Epithelial cell of proximal tubule (primary cell): ENCODE measurements around the gene IL32. TPM values are rescaled to one million over a fixed set of nuclear protein-coding genes. Genes with fewer than 3 reads are reported as not detected.
"Not testable (repeated sequence)": the region's sequence is repeated elsewhere in the genome, so short reads cannot be mapped to it uniquely, and the experiment has no call there.

Source experiments
- DNase-seq: peaks from one replicate; pipeline ENCODE4 v3.0.0-alpha.2; 2011; ENCODE audit warnings: low read depth
- H3K4me3 ChIP-seq: 2 replicates; pipeline ENCODE4 v1.5.1; 2011; ENCODE audit warnings: low read depth, mild to moderate bottlenecking, low read length
- total RNA-seq: library from RNA; depleted of rRNA; stranded (reverse); fragments of >200 nt; gene quantifications from 2 replicates; pipeline ENCODE4 v1.2.3, GENCODE V29; 2015
- TF ChIP-seq, protein P1 (sequence below): conservative IDR thresholded peaks from 2 replicates; pipeline ENCODE4 v1.5.1; 2012; ENCODE audit warnings: low read depth, mild to moderate bottlenecking, low read length

IL32 gene
- total RNA-seq, 1 donor from 2014 or later, result 747 TPM

DNA sequence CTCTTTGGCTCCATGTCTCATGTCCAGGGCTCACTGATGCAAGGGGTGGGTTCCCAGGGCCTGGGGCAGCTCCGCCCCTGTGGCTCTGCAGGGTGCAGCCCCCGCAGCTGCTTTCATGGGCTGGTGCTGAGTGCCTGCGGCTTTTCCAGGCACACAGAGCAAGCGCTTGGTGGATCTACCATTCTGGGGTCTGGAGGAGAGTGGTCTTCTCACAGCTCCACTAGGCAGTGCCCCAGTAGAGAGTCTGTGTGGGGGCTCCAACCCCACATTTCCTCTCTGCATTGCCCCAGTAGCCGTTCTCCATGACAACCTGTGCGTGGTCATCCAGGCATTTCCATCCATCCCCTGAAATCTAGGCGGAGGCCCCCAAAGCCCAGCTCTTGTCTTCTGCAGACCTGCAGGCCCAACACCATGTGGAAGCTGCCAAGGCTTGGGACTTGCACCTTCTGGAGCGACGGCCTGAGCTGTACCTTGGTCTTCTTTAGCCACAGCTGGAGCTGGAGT is 5.2 kb downstream of the IL32 start:
- DNase-seq, result no peak
- no peak overlapping the region for H3K4me3 ChIP-seq
- TF ChIP-seq, protein P1, sequence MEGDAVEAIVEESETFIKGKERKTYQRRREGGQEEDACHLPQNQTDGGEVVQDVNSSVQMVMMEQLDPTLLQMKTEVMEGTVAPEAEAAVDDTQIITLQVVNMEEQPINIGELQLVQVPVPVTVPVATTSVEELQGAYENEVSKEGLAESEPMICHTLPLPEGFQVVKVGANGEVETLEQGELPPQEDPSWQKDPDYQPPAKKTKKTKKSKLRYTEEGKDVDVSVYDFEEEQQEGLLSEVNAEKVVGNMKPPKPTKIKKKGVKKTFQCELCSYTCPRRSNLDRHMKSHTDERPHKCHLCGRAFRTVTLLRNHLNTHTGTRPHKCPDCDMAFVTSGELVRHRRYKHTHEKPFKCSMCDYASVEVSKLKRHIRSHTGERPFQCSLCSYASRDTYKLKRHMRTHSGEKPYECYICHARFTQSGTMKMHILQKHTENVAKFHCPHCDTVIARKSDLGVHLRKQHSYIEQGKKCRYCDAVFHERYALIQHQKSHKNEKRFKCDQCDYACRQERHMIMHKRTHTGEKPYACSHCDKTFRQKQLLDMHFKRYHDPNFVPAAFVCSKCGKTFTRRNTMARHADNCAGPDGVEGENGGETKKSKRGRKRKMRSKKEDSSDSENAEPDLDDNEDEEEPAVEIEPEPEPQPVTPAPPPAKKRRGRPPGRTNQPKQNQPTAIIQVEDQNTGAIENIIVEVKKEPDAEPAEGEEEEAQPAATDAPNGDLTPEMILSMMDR, result no peak

DNA sequence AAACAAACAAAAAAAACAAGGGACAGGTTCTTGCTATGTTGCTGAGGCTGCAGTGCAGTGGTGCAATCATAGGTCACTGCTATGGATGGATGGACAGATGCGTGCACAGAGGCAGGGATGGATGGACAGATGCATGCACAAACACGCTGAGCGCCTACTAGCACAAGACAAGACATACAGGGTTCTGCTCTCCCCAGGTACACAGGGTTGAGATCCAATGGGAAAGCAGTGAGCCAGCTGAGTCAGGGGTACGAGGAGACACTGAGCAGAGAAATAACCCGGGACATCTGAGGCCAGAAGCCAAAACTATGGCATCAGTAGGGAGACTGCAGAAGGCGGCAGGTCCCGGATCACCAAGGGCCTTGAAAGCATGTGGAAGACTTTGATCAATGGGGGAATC is 6.2 kb downstream of the IL32 start:
- no peak for DNase-seq
- no peak overlapping the region for H3K4me3 ChIP-seq
- TF ChIP-seq, protein P1, result no peak

DNA sequence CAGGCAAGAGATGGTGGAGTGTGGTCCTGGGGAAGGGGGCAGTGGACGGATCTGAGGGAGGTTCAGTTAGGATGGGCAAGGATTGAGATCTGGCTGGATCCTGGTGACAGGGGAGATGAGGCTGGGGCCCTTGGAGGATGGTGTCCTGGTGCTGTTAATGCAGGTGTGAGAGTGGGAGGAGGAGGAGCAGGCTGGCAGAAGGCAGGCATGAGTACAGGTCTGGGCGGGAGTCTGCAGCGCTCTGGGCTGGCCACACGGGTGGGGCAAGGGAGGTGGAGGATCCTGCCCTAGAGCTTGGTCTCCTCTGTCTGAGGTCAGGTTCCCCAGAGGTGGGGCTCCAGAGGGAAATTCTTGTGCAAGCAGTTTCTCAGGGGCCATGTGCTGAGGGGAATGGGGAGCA is 6.7 kb downstream of the IL32 start:
- not testable (repeated sequence) for DNase-seq, H3K4me3 ChIP-seq

DNA sequence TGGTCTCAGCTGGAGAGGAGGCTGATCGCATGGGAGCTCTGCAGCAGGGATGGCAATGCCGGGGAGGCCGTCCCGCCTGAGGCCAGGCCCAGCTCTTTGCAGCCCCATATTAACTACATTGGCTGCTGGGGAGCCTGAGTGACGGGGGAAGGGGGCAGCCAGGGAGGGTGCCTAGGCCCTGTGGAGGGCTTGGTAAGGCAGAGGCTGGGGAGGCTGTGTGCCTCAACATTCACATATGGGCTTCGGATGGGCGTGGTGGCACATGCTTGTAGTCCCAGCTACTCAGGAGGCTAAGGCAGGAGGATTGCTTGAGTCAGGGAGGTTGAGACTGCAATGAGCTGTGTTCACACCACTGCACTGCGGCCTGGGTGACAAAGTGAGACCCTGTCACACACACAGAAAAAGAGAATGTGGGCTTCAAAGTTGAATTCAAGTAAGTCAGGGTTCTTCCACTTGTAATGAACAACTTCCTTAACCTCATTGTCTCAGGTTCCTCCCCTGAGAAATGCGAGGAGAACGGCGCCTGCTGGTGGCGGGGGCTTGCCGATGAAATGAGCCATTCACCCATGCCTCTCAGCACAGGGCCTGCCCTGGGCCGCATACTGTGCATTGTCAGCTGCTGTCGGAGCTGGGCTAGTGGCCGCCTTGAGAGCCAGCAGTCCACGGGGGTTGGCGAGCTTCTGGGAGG is 7.3 kb downstream of the IL32 start:
- not testable (repeated sequence) for DNase-seq, H3K4me3 ChIP-seq

DNA sequence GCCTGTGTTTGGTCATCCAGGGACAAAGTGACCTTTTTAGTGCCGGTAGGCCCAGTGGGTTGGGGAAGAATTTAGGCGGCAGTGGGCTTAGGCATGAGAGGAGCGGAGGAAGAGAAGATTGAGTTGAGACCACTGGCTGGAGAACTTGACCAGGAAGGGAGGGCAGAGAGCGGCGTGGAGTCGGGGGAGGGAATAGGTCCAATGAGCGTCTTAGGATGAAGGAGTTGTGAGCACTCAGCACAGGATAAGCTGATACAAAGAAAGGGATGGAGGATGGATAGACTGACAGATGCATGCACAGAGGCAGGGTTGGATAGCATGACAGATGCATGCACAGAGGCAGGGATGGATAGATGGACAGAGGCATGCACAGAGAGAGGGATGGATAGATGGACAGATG is 8.0 kb downstream of the IL32 start:
- H3K4me3 ChIP-seq, result no peak overlapping the region
- DNase-seq, result no peak
- TF ChIP-seq, protein P1, result no peak

DNA sequence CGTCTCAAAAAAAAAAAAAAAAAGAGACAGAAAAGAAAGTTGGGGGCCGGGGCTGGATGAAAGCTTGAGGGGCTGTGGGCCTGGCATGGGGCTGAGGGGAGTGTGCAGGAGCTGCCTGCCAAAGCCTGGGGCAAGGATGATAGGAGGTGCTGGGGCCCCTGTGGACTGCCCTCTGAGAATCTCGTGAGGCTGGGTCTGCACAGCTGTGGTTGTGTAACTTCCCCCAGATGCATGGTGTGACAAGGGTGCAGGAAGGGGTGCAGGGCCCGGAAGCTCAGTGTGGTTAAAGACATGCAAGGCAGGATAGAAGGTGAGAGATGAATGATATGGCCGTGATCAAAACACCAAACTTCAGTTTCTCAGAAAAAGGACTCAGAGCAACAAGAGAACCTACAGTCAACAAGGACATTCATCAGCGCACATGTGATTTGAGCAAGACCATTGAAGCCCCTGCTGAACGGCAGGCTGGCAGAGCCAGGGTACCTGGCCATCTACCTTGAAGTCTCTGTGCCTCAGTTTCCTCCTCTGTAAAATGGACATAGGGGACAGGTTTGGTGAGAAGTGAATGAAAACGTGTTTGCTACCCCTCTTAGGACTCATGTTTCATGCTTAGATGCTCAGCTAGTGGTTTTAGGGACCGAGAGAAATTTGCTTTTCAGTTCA is 9.6 kb downstream of the IL32 start:
- H3K4me3 ChIP-seq, result no peak overlapping the region
- TF ChIP-seq, protein P1, result no peak
- DNase-seq, result no peak

DNA sequence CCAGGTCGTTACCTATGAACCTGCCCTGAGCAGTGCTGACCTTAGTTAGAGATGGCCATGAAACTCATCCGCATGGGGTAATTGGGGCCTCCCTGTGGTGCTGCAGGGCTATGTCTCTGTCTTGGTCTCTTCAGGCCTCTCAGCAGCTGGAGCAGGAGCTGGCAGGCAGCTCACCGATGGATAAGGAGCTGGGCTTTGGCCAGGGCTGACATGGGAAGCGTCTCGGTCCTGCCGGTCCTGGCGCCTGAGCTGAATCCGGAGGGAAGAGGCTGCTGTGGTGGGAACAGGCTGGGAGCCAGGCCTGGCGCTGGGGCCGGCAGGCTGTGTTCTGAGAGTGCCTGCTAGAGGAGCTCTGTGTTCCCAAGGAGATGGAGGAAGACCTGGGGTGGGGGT is 10.1 kb downstream of the IL32 start:
- no peak for DNase-seq
- TF ChIP-seq, protein P1, result no peak
- H3K4me3 ChIP-seq, result no peak overlapping the region

DNA sequence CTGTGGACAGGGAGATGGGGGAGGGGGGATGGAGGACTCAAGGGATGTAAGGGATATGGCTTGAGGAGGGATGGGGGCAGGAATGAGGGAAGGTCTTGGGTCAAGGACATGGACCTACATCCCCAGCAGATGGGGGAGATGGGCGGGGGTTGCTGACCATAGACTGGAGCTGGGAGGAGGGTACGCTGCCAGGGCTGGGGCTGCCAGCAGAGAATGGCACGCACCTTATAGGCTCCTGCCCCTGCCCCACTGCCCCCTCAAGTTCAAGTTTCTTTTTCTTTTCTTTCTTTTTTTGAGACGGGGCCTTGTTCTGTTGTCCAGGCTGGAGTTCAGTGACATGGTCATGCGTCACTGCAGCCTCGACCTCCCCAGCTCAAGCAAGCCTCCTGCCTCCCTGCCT is 10.5 kb downstream of the IL32 start:
- not testable (repeated sequence) for H3K4me3 ChIP-seq, DNase-seq
